NK-92 (cell line): ENCODE results near the gene DCPS.
"Not testable (repeated sequence)": the region's sequence is repeated elsewhere in the genome, so short reads cannot be mapped to it uniquely, and the experiment has no call there.

Source experiments
- DNase-seq: peaks from one replicate; lab custom pipeline; 2025; ENCODE audit not compliant: unreplicated experiment; lab: John Stamatoyannopoulos, UW

The DCPS gene

DNA sequence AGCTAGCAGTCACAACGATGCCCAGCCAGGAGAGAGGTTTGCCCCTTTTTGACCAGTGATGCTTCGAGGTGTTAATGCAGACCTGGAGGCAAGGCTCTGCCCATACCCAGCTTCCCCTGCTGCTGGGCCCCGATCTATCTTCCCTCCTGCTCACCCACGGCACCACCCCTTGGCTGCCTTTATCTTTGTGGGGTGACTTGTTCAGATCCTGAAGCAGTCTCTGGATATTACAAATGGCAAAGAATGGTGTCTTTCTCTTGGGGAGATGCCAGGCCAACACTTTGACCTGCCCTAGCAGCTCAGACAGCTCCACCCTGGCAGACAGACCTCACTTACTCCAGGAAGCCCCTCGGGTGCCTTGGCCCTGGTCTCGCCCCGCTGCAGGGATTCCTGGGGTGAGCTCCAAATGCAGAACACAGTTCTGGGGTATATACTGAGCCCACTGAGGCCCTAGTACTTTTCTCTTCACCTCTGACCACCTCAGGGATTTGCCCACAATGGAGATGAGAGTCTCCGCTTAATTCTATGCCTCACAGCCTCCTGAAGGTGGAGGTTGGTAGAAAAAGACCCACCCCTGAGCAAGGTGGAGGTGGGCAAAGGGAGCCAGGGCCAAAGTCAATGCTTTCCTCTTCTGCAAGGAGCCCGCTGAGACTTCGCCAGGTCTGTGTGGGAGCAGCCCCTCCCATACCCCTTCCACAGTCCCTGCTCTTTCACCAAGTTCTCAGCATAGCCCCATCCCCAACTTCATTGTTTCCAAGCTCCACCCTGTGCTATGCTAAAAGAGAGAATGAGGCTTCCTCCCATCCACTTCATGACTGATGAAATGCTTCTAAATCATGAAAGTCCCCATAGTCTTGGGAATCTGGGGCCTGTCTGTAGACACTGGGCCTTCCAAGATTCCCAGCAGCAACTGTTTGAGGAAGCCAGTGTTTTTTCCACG, 40.6 kb downstream of the DCPS start:
- no peak for DNase-seq

GRCh38 chr11:126345283-126345682, 41.4 kb downstream of the DCPS start:
- no peak for DNase-seq

GRCh38 chr11:126345759-126346585, 42.1 kb downstream of the DCPS start:
- no peak for DNase-seq

- no peak for DNase-seq
Observed at GRCh38 chr11:126346586-126346940, 42.7 kb downstream of the DCPS start.

GRCh38 chr11:126346946-126347345, 43.1 kb downstream of the DCPS start:
- not testable (repeated sequence) for DNase-seq

- DNase-seq, result no peak
Observed at GRCh38 chr11:126347751-126348668, 44.1 kb downstream of the DCPS start.

DNA sequence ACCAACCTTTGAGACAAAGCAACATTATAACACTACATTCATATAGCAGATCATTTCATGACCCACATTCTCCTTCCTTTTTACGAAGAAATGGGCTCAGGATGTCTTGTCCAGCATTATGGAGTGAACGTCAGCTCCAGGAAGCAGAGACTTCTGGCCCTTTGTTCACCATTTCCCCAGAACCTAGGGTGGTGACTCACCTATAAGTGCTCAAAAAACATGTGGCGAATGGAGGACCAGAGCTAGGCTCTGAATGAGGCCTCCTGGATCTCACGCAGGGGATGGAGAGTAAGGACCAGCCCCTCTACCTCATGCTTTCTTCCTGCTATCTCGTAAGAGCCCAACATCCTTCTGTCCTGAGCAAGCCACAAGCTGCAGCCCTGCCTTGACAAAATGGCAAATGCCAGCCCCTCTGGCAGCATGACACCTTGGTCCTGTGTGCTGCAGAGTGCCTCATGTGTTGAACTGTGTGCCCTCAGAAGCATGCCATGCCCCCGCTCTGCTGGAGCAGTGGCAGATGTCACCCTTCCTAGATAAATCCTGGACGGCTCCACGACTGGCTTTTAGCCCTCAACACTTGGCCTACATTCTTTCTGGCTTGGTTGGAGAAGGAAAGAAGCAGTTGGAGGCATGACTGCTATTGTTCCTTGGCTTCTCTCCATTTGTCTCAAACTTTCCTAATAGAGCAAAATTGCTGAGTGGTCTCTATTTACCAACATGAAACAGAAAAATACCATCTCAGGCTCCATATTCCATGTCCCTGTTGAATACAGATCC, 45.1 kb downstream of the DCPS start:
- DNase-seq, result no peak

GRCh38 chr11:126350836-126351235, 47.0 kb downstream of the DCPS start:
- no peak for DNase-seq

DNA sequence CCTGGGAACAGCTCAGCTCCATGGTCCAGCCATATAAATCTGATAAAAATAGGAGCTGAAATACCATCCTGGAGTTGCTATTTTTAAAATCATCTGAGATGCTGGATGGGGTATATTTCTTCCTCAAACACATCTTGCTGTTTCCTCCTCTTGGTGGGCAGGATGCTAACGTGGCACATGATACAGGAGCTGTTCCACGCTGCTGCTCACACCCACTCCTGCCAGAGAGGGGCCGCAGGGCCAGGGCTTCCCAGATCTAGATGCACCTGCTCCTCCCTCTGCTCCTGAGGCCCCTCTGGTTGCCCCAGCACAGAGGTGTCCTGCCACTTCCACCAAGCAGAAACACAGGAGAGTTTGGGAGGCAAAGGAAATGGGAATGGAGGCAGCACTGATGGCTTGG, 48.3 kb downstream of the DCPS start:
- no peak for DNase-seq

GRCh38 chr11:126352934-126353801, 49.3 kb downstream of the DCPS start:
- DNase-seq, result no peak

DNA sequence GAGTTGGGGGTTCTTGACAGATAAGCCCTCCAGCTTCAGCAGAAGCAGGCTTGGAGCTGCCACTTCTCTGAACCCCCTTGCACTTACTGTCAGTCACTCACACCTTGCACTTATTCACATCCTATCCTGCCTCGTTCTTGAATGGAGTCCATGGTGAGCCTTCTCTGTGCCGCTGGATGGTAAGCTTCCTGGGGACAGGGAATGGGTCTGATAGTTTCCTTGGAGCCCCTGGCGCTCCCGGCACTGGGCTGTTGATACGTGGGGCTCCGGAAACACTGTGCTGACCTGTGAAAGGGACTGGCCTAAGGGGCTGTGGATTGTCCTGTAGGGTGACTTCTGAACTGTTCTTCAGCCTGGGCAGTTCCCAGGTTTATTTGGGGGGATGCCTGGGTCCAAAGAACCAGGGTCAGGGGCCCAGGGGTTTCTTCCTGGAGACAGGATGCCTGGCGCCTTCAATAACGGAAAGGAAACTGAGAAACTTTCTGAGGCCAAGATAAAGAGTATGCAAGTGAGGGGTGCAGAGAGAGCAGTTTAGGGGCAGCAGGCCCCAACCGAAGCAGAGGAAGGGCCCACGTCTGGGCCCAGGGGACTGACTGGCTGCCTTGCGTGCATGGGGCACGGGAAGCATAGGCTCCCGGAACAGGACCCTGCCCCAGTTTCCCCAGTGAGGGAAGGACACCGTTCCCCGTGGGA, 50.9 kb downstream of the DCPS start:
- DNase-seq, result no peak

GRCh38 chr11:126355324-126355925, 51.6 kb downstream of the DCPS start, which contains the start of gene ST3GAL4:
Gene ST3GAL4 (plus strand): TSS chr11:126355686. CDS start chr11:126406156, 50,470 bp downstream.
- no peak for DNase-seq

DNA sequence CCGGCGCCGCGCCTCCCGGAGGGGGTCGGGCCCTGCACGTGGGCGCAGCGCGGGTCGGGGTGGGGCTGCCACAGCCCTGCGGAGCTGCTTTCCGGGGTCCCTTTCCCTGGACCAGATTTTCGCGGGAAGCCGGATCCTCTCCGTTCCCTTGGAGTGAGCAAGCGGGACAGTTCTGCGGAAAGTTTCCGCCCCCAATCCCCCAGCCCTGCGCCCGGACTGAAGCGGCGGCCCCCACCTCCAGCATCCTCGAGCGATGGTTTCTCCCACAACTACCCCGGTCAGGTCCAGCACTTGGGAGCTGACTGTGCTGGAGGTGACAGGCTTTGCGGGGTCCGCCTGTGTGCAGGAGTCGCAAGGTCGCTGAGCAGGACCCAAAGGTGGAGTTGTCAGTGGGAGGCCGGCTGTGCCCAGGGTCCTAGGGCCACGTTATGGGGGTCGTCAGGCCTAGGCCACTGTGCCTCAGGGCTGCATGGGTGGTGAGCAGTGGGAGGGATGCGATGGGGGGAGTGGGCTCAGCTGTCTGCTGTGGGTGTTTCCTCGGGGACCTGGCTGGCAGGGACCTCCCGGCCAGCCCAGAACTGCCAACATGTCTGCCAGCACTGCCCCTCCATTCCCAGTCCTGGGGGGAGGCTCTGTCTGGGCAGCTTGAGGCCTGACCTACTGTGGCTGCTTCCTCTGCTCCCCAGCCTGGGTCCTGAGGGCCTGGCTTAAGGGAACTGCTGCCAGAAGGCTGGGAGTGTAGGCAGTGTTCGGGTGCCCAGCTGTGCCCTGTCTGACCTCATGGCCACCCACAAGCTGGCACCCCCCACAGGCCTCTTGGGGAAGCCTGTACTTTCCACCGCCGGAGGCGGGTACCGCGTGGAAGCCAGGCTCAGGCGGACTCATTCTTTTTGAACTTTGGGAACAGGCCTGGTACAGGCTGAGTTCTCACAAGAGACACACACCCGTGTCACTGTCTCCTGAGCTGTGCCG, 52.4 kb downstream of the DCPS start:
- DNase-seq, result no peak

- DNase-seq, result no peak
Observed at GRCh38 chr11:126357055-126357962, 53.4 kb downstream of the DCPS start.

DNA sequence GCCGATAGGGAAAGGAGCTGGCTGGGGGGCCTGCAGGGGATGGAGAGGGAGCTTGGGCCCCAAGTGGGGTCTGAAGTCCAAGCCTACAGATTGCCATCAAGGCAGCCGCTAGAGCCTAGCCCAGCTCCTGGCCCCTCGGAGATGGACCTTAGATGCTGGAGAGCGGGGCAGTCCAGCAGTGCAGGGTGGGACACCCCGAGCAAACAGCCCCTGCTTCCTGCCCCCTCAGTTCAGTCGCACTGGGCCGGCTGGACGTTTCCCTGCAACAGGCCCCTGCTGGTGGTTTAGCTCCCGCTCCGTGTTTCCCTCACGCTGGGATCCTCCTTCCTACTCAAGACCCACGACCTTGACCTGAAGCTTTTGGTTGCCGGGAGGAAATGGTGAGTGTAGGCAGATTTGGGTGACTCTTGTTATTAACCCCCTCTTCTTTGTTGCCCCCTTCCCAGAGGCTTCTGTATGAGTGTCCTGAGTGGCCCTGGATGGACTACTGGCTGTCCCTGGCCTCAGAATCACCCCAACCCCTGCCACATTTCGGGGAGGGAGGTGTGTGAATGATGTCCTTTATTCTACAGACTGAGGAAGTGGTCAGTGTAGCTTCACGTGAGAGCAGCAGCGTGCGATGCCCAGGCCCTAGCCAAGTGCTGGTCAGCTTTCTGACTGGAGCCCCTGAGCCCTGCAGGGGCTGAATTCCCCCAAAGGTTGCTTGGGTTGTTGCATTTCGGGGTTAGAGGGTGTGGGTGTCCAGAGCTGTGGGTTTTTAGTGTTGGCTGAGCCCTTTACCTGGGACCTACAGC, 54.3 kb downstream of the DCPS start:
- no peak for DNase-seq
